ENCODE results near the gene ADRB2. TPM values are rescaled to one million over a fixed set of nuclear protein-coding genes. Genes with fewer than 3 reads are reported as not detected.

Gene ADRB2
- total and polyA plus RNA-seq, 9 donors = 0.41 to 1.4 (median 0.89) TPM

DNA sequence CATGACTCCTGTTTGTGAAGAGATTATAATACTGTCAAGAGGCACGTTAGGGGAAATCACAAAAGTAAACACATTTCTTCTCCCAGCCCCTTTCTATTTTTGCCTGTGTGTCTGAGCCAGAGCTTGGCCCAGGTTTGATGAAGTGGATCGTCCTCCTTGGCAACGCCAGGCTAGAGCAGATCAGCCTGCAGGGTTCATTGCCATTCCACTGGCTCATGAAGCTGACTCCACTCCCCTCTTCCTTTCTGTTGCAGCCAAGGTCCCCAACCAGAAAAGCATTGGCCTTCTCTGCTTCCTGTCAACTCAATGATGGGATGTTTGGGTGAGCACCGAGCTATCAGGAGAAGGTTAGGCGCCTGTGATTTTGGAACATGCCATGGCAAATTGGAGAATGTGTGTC lies 3.3 kb downstream of the ADRB2 start:
- Histone ChIP-seq H3K4me1 (ENCODE audit: control insufficient read depth, insufficient read depth, low read length) (peaks cover 18% of the 10 kb centered on the region), H3K9me3 (replicated peaks; ENCODE audit: control insufficient read depth, low read depth, low read length) (no peaks in the 10 kb centered on the region), H3K4me3 (ENCODE audit: low read length) (peak overlapping the region; percentile 18), H3K27ac (ENCODE audit: low read length) (no peak overlapping the region), H3K36me3 (ENCODE audit: control insufficient read depth, insufficient read depth, low read length) (no peaks in the 10 kb centered on the region), H3K27me3 (ENCODE audit: control insufficient read depth, insufficient read depth, low read length) (peaks cover 21% of the 10 kb centered on the region)
- WGBS (ENCODE audit: insufficient coverage) = 100% methylated on average over 1 of the region's 5 CpGs
- DNase-seq = no peak

DNA sequence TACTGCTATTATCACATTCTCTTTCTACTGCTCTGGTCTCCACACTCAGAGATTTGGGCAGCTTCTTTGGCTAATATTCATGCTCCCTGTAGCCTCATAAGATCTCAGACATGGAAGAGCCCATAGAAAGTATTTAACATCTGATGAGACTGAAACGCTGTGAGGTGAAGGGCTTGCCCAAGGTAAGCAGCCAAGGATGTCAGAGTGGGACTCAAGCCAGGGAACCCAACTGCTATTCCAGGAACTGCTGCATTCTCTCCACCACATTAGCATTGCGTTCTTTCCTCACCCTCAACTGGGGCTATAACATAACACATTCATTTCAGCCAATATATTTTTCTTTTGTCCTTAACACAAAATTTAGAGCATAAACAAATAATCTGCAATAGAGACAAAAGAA lies 3.8 kb downstream of the ADRB2 start:
- DNase-seq = no peak
- Histone ChIP-seq H3K27ac (ENCODE audit: low read length) (no peak overlapping the region), H3K36me3 (ENCODE audit: control insufficient read depth, insufficient read depth, low read length) (no peaks in the 10 kb centered on the region), H3K4me1 (ENCODE audit: control insufficient read depth, insufficient read depth, low read length) (peaks cover 15% of the 10 kb centered on the region), H3K27me3 (ENCODE audit: control insufficient read depth, insufficient read depth, low read length) (peaks cover 21% of the 10 kb centered on the region), H3K9me3 (replicated peaks; ENCODE audit: control insufficient read depth, low read depth, low read length) (no peaks in the 10 kb centered on the region), H3K4me3 (ENCODE audit: low read length) (peak overlapping the region; percentile 9)
- 60% methylated on average over 1 of the region's 2 CpGs for WGBS (ENCODE audit: insufficient coverage)

DNA sequence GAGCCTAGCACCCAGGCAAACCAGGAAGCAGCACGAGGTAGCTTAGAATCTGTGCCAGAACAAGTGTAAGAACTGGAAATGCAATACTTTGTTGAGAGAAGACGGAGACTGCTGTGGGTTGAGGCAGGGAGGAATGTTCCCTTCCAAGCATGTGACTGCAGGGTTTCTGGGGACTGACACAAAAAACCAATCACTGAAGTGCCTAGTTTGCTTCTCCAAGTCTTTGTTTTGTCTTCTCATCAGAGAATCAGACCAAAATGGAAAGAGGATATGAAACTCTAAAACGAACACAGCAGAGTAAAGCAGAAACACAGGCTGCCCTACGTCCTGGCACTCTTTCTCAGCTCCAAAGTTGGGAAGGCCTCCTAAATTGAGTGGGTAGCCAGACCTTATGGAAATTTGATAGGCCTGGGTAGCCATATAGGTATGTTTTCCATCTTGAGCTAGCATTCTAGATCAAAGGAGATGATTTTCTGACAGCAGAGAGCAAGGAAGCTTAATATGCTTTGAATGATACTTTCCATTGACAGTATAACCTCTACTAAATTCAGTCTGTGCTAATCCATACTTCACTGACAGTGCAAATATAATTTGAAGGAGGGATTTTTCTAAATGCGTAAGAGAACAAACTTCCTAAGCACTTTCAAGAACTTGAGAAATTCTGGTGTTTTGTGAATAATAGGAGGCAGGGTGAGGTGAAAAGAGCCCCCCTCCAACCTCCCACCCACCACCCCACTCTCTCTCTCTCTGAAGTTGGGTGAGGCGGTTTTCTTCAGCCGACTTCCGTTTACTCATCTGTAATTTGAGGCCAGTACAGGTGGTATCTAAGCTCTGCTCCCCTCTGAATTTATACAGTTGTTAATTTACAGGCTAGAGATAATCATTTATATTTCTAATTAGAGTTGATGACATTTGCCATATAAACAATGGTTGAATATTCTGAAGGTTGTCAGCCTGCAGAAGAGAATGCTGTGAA lies 5.5 kb downstream of the ADRB2 start:
- Histone ChIP-seq H3K9me3 (replicated peaks; ENCODE audit: control insufficient read depth, low read depth, low read length) (no peaks in the 10 kb centered on the region), H3K36me3 (ENCODE audit: control insufficient read depth, insufficient read depth, low read length) (no peaks in the 10 kb centered on the region), H3K27me3 (ENCODE audit: control insufficient read depth, insufficient read depth, low read length) (peaks cover 11% of the 10 kb centered on the region), H3K27ac (ENCODE audit: low read length) (no peak overlapping the region), H3K4me1 (ENCODE audit: control insufficient read depth, insufficient read depth, low read length) (peaks cover 4% of the 10 kb centered on the region), H3K4me3 (ENCODE audit: low read length) (no peak overlapping the region)
- 45% methylated on average over 4 of the region's 8 CpGs for WGBS (ENCODE audit: insufficient coverage)
- DNase-seq = peak; percentile 76

DNA sequence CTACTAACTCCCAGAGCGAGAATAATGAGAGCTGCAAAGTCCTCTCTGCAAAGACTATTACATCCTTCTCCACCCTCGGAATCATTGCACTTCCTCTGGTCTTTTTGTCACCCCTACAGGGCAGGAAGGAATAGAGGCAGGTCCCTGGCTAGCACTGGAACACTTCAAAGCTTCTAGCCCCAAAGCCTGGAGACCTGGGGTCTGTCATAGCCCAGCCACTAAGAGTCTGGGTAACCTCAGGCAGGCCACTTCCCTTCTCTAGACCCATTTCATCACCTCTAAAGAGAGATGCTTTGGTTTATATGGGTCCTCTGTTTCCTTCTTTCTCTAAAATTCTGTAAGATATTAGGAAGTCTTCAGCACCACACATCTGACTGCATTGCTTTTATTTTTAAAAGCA lies 6.7 kb downstream of the ADRB2 start:
- Histone ChIP-seq H3K36me3 (ENCODE audit: control insufficient read depth, insufficient read depth, low read length) (no peaks in the 10 kb centered on the region), H3K4me3 (ENCODE audit: low read length) (no peak overlapping the region), H3K4me1 (ENCODE audit: control insufficient read depth, insufficient read depth, low read length) (peaks cover 2% of the 10 kb centered on the region), H3K9me3 (replicated peaks; ENCODE audit: control insufficient read depth, low read depth, low read length) (no peaks in the 10 kb centered on the region), H3K27me3 (ENCODE audit: control insufficient read depth, insufficient read depth, low read length) (peaks cover 2% of the 10 kb centered on the region), H3K27ac (ENCODE audit: low read length) (no peak overlapping the region)
- DNase-seq = no peak
- 24% methylated on average over 2 of the region's 2 CpGs for WGBS (ENCODE audit: insufficient coverage)

- H3K9me3 ChIP-seq (replicated peaks; ENCODE audit: control insufficient read depth, low read depth, low read length) = no peaks in the 10 kb centered on the region
- H3K4me1 ChIP-seq (ENCODE audit: control insufficient read depth, insufficient read depth, low read length) = peaks cover 2% of the 10 kb centered on the region
- DNase-seq = no peak
- no peak overlapping the region for H3K27ac ChIP-seq (ENCODE audit: low read length)
- H3K4me3 ChIP-seq (ENCODE audit: low read length) = no peak overlapping the region
- peaks cover 2% of the 10 kb centered on the region for H3K27me3 ChIP-seq (ENCODE audit: control insufficient read depth, insufficient read depth, low read length)
- no peaks in the 10 kb centered on the region for H3K36me3 ChIP-seq (ENCODE audit: control insufficient read depth, insufficient read depth, low read length)
- WGBS (ENCODE audit: insufficient coverage) = no CpG with 5 or more reads among the region's 2 CpGs
Observed at GRCh38 chr5:148833925-148834324, 7.5 kb downstream of the ADRB2 start.

DNA sequence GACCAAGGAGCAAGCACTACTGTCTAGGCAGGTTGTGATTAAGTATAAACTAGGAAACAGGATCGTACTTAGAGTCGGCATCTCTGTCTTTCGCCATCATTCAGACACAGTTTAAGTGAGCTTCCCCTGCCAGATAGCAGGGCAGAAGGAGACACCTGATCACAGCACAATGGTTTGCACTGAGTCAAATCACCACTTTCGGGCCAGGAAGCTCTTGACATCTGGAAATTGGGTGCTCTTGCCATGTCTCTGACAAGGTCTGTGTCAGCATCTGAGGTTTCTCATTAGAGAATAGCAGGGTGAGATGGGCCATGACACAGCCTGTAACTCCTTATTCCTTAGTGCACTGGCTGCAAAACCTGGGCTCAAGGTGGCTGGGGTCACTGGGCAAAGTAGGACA lies 8.3 kb downstream of the ADRB2 start:
- H3K27ac ChIP-seq (ENCODE audit: low read length) = no peak overlapping the region
- H3K27me3 ChIP-seq (ENCODE audit: control insufficient read depth, insufficient read depth, low read length) = peaks cover 2% of the 10 kb centered on the region
- 88% methylated on average over 4 of the region's 4 CpGs for WGBS (ENCODE audit: insufficient coverage)
- H3K4me3 ChIP-seq (ENCODE audit: low read length) = no peak overlapping the region
- DNase-seq = no peak
- H3K4me1 ChIP-seq (ENCODE audit: control insufficient read depth, insufficient read depth, low read length) = peaks cover 2% of the 10 kb centered on the region
- no peaks in the 10 kb centered on the region for H3K9me3 ChIP-seq (replicated peaks; ENCODE audit: control insufficient read depth, low read depth, low read length)
- no peaks in the 10 kb centered on the region for H3K36me3 ChIP-seq (ENCODE audit: control insufficient read depth, insufficient read depth, low read length)

GRCh38 chr5:148836272-148837250 lies 10.2 kb downstream of the ADRB2 start:
- Histone ChIP-seq H3K27me3 (ENCODE audit: control insufficient read depth, insufficient read depth, low read length) (peaks cover 2% of the 10 kb centered on the region), H3K36me3 (ENCODE audit: control insufficient read depth, insufficient read depth, low read length) (no peaks in the 10 kb centered on the region), H3K9me3 (replicated peaks; ENCODE audit: control insufficient read depth, low read depth, low read length) (no peaks in the 10 kb centered on the region), H3K4me3 (ENCODE audit: low read length) (no peak overlapping the region), H3K27ac (ENCODE audit: low read length) (no peak overlapping the region), H3K4me1 (ENCODE audit: control insufficient read depth, insufficient read depth, low read length) (peaks cover 2% of the 10 kb centered on the region)
- WGBS (ENCODE audit: insufficient coverage) = 83% methylated on average over 4 of the region's 11 CpGs
- DNase-seq = no peak

DNA sequence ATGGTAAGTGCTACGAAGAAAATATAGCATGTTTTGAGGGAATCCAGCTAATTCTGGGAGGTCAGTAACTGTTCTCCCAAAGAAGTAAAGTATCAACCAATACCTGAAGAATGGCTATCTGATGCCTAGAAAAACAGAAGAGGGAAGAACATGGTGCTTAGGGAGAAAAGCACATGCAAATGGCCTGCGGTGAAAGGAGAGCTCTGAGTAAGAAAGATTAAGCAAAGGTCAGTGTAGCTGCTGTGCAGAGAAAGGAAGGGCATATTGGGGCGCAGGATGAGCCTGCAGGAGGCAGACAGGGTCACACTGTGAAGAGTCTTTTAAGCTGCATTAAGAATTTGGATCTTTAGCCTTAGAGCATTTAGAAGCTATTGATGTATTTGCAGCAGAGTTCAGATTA lies 11.0 kb downstream of the ADRB2 start:
- no peaks in the 10 kb centered on the region for H3K36me3 ChIP-seq (ENCODE audit: control insufficient read depth, insufficient read depth, low read length)
- no peak for DNase-seq
- no peak overlapping the region for H3K4me3 ChIP-seq (ENCODE audit: low read length)
- no peaks in the 10 kb centered on the region for H3K9me3 ChIP-seq (replicated peaks; ENCODE audit: control insufficient read depth, low read depth, low read length)
- peaks cover 2% of the 10 kb centered on the region for H3K27me3 ChIP-seq (ENCODE audit: control insufficient read depth, insufficient read depth, low read length)
- 97% methylated on average over 2 of the region's 3 CpGs for WGBS (ENCODE audit: insufficient coverage)
- peaks cover 2% of the 10 kb centered on the region for H3K4me1 ChIP-seq (ENCODE audit: control insufficient read depth, insufficient read depth, low read length)
- H3K27ac ChIP-seq (ENCODE audit: low read length) = no peak overlapping the region

- DNase-seq = no peak
- Histone ChIP-seq H3K27ac (ENCODE audit: low read length) (no peak overlapping the region), H3K9me3 (replicated peaks; ENCODE audit: control insufficient read depth, low read depth, low read length) (no peaks in the 10 kb centered on the region), H3K4me3 (ENCODE audit: low read length) (no peak overlapping the region), H3K36me3 (ENCODE audit: control insufficient read depth, insufficient read depth, low read length) (no peaks in the 10 kb centered on the region), H3K4me1 (ENCODE audit: control insufficient read depth, insufficient read depth, low read length) (no peaks in the 10 kb centered on the region), H3K27me3 (ENCODE audit: control insufficient read depth, insufficient read depth, low read length) (no peaks in the 10 kb centered on the region)
- WGBS (ENCODE audit: insufficient coverage) = 40% methylated on average over 1 of the region's 1 CpG
Observed at GRCh38 chr5:148838357-148838756, 11.9 kb downstream of the ADRB2 start.

DNA sequence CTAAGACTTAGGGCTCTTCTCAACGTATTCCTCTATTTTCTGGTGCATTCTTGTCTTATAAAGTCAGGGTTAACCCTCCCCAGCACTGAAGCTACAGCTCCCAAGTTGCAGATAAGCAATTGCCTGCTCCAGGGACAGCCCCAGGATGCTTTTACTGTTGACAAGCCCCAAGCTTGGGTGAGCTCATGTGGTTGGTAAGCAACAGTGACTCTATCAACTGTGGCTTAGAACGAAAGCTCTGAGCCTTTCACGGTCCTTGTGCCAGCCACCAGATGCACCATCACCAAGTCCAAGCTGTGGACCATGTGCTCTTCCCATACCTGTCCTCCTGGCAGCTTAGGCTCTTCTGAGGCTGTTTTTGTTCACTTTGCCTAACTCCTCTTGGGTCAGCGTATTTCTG lies 13.5 kb downstream of the ADRB2 start:
- DNase-seq = no peak
- no peaks in the 10 kb centered on the region for H3K4me1 ChIP-seq (ENCODE audit: control insufficient read depth, insufficient read depth, low read length)
- H3K4me3 ChIP-seq (ENCODE audit: low read length) = no peak overlapping the region
- no peaks in the 10 kb centered on the region for H3K36me3 ChIP-seq (ENCODE audit: control insufficient read depth, insufficient read depth, low read length)
- H3K27me3 ChIP-seq (ENCODE audit: control insufficient read depth, insufficient read depth, low read length) = no peaks in the 10 kb centered on the region
- WGBS (ENCODE audit: insufficient coverage) = 80% methylated on average over 3 of the region's 4 CpGs
- H3K9me3 ChIP-seq (replicated peaks; ENCODE audit: control insufficient read depth, low read depth, low read length) = no peaks in the 10 kb centered on the region
- H3K27ac ChIP-seq (ENCODE audit: low read length) = no peak overlapping the region
